ENCODE results near the gene ALDH16A1.

DNA sequence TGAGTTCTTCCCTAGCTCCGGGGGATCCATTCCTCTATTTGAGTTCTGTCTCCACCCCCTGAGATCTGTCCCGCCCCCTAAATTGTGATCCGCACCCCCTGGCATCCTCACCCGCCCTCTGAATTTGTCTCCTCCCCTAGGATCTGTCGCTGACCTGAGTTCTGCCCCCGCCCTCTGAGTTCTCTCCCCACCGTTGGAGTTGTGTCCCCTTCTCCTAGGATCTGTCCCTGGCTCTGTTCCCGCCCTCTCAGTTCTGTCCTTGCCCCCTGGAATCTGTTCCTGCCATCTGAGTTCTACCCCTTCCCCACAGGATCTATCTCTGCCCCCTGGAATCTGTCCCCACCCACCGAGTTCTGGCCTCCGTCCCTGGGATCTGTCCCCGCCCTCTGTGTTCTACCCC lies 10.7 kb upstream of the ALDH16A1 start:
- no peak for TF ChIP-seq EZH2 (IDR thresholded peaks at IDR 0.05)
- TF ChIP-seq, protein P1, sequence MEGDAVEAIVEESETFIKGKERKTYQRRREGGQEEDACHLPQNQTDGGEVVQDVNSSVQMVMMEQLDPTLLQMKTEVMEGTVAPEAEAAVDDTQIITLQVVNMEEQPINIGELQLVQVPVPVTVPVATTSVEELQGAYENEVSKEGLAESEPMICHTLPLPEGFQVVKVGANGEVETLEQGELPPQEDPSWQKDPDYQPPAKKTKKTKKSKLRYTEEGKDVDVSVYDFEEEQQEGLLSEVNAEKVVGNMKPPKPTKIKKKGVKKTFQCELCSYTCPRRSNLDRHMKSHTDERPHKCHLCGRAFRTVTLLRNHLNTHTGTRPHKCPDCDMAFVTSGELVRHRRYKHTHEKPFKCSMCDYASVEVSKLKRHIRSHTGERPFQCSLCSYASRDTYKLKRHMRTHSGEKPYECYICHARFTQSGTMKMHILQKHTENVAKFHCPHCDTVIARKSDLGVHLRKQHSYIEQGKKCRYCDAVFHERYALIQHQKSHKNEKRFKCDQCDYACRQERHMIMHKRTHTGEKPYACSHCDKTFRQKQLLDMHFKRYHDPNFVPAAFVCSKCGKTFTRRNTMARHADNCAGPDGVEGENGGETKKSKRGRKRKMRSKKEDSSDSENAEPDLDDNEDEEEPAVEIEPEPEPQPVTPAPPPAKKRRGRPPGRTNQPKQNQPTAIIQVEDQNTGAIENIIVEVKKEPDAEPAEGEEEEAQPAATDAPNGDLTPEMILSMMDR (IDR thresholded peaks at IDR 0.05), result no peak

Data from neural progenitor cell (in vitro differentiated cells).